ENCODE measurements around the gene WDR82.

- TF ChIP-seq CTCF (IDR thresholded peaks at IDR 0.05) (no peak), POLR2AphosphoS5 (IDR thresholded peaks at IDR 0.05) (no peak)
Measured at GRCh38 chr3:52321481-52321880, 43.0 kb upstream of the WDR82 start.
